Ishikawa (cell line): Measurements from ENCODE around the gene PDHB.

ENCODE experiments used
- CEBPB ChIP-seq: IDR thresholded peaks from 2 replicates; pipeline ENCODE4 v1.6.1; 2012
- CREB1 ChIP-seq: IDR thresholded peaks from 2 replicates; pipeline ENCODE4 v1.6.1; 2012; ENCODE audit warnings: low read depth
- EGR1 ChIP-seq: IDR thresholded peaks from 2 replicates; pipeline ENCODE4 v1.6.1; 2012
- EP300 ChIP-seq: IDR thresholded peaks from 2 replicates; pipeline ENCODE4 v1.6.1; 2012; ENCODE audit warnings: borderline replicate concordance
- FOXM1 ChIP-seq: IDR thresholded peaks from 2 replicates; pipeline ENCODE4 v1.6.1; 2012; ENCODE audit warnings: low read depth, borderline replicate concordance
- MAX ChIP-seq: IDR thresholded peaks from 2 replicates; pipeline ENCODE4 v1.6.1; 2012
- NFIC ChIP-seq: IDR thresholded peaks from 2 replicates; pipeline ENCODE4 v1.6.1; 2012
- RAD21 ChIP-seq: IDR thresholded peaks from 2 replicates; pipeline ENCODE4 v1.6.1; 2012; ENCODE audit warnings: low read depth
- REST ChIP-seq: IDR thresholded peaks from 2 replicates; pipeline ENCODE4 v1.6.1; 2012; ENCODE audit warnings: low read depth, mild to moderate bottlenecking
- TAF1 ChIP-seq: IDR thresholded peaks from 2 replicates; pipeline ENCODE4 v1.6.1; 2012; ENCODE audit warnings: low read depth, mild to moderate bottlenecking
- TCF12 ChIP-seq: IDR thresholded peaks from 2 replicates; pipeline ENCODE4 v1.6.1; 2012; ENCODE audit warnings: low read depth
- TEAD4 ChIP-seq: IDR thresholded peaks from 2 replicates; pipeline ENCODE4 v1.6.1; 2012
- USF1 ChIP-seq: IDR thresholded peaks from 2 replicates; pipeline ENCODE4 v1.6.1; 2012
- YY1 ChIP-seq: IDR thresholded peaks from 2 replicates; pipeline ENCODE4 v1.6.1; 2012; ENCODE audit warnings: low read depth
- ZBTB7A ChIP-seq: IDR thresholded peaks from 2 replicates; pipeline ENCODE4 v1.6.1; 2012; ENCODE audit warnings: low read depth

The PDHB gene

GRCh38 chr3:58387650-58388546 lies 45.7 kb downstream of the PDHB start:
- TF ChIP-seq RAD21 (no peak), FOXM1 (no peak), USF1 (no peak), CEBPB (no peak)

GRCh38 chr3:58386626-58387365 lies 46.8 kb downstream of the PDHB start:
- TF ChIP-seq TAF1 (no peak), TCF12 (no peak), MAX (no peak), RAD21 (no peak), EP300 (no peak), YY1 (no peak), CREB1 (no peak), TEAD4 (no peak), FOXM1 (no peak), CEBPB (no peak), NFIC (no peak)

- no peak for TF ChIP-seq RAD21
- TF ChIP-seq FOXM1, result no peak
- no peak for TF ChIP-seq ZBTB7A
- no peak for TF ChIP-seq YY1
Observed at GRCh38 chr3:58384381-58385090, 49.1 kb downstream of the PDHB start.

GRCh38 chr3:58383904-58384303 lies 49.7 kb downstream of the PDHB start:
- no peak for TF ChIP-seq NFIC
- no peak for TF ChIP-seq CREB1
- TF ChIP-seq ZBTB7A, result no peak
- no peak for TF ChIP-seq RAD21
- TF ChIP-seq EP300, result no peak
- no peak for TF ChIP-seq EGR1
- no peak for TF ChIP-seq FOXM1
- no peak for TF ChIP-seq USF1
- no peak for TF ChIP-seq TAF1
- TF ChIP-seq TEAD4, result no peak

- no peak for TF ChIP-seq YY1
- TF ChIP-seq EGR1, result no peak
- TF ChIP-seq NFIC, result no peak
- no peak for TF ChIP-seq RAD21
- TF ChIP-seq TAF1, result no peak
- no peak for TF ChIP-seq TEAD4
- no peak for TF ChIP-seq FOXM1
- TF ChIP-seq USF1, result no peak
- no peak for TF ChIP-seq ZBTB7A
- TF ChIP-seq CREB1, result no peak
- TF ChIP-seq EP300, result no peak
- no peak for TF ChIP-seq CEBPB
- TF ChIP-seq TCF12, result no peak
- TF ChIP-seq MAX, result no peak
- TF ChIP-seq REST, result no peak
Observed at GRCh38 chr3:58383476-58383875, 50.2 kb downstream of the PDHB start.

- TF ChIP-seq FOXM1, result no peak
- no peak for TF ChIP-seq NFIC
- TF ChIP-seq TEAD4, result no peak
- no peak for TF ChIP-seq RAD21
- no peak for TF ChIP-seq USF1
- TF ChIP-seq REST, result no peak
- TF ChIP-seq ZBTB7A, result no peak
- TF ChIP-seq EP300, result no peak
Observed at GRCh38 chr3:58379351-58380073, 54.1 kb downstream of the PDHB start.
